Measurements from ENCODE around the gene DNAJC7. TPM values are rescaled to one million over a fixed set of nuclear protein-coding genes. Genes with fewer than 3 reads are reported as not detected.

Gene DNAJC7
- total RNA-seq, 1 experiment from 2014 or later, result 72.0 TPM

DNA sequence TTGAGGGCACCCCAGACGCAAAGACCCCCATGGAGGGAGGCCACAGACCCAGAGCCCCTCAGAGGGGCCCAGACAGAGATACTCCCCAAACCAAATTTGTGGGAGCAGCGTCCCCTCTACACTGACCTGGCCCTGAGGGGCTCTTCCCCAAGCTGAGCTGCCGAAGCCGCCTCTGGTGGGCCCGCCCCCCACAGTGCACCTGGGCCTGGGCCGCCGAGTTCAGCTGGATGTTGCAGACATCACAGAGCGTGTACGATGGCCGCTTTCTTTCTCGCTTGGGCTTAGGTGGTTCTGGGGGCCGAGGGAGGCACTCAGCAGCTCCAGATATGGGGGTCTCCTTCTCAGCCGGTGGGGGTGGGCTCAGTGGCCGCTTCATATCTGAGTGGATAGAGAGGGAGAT lies 45.4 kb upstream of the DNAJC7 start:
- TF ChIP-seq SIN3A (IDR thresholded peaks at IDR 0.05; ENCODE audit: borderline replicate concordance, insufficient read depth, low read depth, low read length), result no peak
- TF ChIP-seq, protein P1, sequence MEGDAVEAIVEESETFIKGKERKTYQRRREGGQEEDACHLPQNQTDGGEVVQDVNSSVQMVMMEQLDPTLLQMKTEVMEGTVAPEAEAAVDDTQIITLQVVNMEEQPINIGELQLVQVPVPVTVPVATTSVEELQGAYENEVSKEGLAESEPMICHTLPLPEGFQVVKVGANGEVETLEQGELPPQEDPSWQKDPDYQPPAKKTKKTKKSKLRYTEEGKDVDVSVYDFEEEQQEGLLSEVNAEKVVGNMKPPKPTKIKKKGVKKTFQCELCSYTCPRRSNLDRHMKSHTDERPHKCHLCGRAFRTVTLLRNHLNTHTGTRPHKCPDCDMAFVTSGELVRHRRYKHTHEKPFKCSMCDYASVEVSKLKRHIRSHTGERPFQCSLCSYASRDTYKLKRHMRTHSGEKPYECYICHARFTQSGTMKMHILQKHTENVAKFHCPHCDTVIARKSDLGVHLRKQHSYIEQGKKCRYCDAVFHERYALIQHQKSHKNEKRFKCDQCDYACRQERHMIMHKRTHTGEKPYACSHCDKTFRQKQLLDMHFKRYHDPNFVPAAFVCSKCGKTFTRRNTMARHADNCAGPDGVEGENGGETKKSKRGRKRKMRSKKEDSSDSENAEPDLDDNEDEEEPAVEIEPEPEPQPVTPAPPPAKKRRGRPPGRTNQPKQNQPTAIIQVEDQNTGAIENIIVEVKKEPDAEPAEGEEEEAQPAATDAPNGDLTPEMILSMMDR (IDR thresholded peaks at IDR 0.05), result no peak
- TF ChIP-seq POLR2AphosphoS5 (IDR thresholded peaks at IDR 0.05; ENCODE audit: low read depth, low read length), result no peak
- no peak for TF ChIP-seq TCF7L2 (IDR thresholded peaks at IDR 0.05; ENCODE audit: low read depth, low read length)
- TF ChIP-seq, protein P2, sequence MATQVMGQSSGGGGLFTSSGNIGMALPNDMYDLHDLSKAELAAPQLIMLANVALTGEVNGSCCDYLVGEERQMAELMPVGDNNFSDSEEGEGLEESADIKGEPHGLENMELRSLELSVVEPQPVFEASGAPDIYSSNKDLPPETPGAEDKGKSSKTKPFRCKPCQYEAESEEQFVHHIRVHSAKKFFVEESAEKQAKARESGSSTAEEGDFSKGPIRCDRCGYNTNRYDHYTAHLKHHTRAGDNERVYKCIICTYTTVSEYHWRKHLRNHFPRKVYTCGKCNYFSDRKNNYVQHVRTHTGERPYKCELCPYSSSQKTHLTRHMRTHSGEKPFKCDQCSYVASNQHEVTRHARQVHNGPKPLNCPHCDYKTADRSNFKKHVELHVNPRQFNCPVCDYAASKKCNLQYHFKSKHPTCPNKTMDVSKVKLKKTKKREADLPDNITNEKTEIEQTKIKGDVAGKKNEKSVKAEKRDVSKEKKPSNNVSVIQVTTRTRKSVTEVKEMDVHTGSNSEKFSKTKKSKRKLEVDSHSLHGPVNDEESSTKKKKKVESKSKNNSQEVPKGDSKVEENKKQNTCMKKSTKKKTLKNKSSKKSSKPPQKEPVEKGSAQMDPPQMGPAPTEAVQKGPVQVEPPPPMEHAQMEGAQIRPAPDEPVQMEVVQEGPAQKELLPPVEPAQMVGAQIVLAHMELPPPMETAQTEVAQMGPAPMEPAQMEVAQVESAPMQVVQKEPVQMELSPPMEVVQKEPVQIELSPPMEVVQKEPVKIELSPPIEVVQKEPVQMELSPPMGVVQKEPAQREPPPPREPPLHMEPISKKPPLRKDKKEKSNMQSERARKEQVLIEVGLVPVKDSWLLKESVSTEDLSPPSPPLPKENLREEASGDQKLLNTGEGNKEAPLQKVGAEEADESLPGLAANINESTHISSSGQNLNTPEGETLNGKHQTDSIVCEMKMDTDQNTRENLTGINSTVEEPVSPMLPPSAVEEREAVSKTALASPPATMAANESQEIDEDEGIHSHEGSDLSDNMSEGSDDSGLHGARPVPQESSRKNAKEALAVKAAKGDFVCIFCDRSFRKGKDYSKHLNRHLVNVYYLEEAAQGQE (IDR thresholded peaks at IDR 0.05; ENCODE audit: insufficient read depth in 1 of 2, low read depth in 2 of 2, low read length in 1 of 2), result no peak
- CTCF ChIA-PET, result no interaction called here

DNA sequence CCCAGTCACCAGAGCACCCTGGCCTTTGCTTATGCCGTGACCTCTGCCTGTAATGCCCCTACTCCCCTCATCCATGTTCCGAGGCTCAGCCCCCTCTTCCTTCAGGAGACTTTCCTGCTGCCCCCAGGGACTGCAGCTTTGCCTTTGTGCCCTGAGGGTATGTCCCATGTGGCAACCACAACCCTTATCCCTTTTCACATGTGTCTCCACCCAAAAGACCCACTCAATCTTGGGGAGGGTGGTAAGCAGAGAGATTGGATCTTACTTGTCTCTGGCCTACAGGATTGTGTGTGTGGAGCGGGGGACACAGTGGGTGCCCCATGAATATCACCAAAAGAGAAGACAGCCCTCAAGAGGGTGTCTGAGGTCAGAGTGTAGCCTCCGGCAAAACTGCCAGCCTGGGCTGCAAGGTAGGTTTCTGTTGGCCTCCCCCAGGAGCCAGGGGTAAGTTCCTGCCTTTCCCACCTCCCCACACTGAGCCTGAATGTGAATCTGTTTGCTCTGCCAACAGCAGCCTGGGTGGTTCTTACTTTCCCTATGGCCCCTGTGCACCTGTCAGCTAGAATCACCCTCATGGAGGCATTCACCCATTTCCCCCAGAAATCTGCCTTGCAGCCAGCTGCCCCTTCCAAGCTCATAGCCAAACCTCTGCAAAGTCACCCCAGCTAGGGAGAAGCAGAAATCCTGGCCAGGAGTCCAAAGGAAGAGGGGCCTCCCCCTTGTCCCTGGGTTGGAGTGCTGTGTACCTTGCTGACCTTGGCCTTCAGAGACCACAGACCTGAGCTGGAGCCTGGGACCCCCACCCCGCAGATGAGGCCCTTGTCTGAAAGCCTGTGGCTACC lies 44.6 kb upstream of the DNAJC7 start:
- Histone ChIP-seq H3K36me3 (ENCODE audit: control insufficient read depth, insufficient read depth, low read length) (no peaks in the 10 kb centered on the region), H3K27ac (ENCODE audit: low read length) (0 out of 2 replicates have a peak overlapping the region, but pooled peaks have one; percentile 12), H3K4me3 (ENCODE audit: low read depth in 2 of 2, low read length in 2 of 2) (no peak overlapping the region), H3K4me1 (ENCODE audit: control insufficient read depth, insufficient read depth, low read length) (peaks cover 6% of the 10 kb centered on the region; the same call in 1 of the 2 replicates), H3K27me3 (ENCODE audit: control insufficient read depth, insufficient read depth, low read length) (no peaks in the 10 kb centered on the region), H3K9me3 (ENCODE audit: control insufficient read depth, insufficient read depth, low read depth, low read length) (no peaks in the 10 kb centered on the region)
- DNase-seq (ENCODE audit: low read depth, low spot score), result no peak
- no peak for ATAC-seq
- POLR2A ChIA-PET, result no interaction called here
- in situ Hi-C loops (cut with HindIII; ENCODE audit: low pct_unique_long_range_greater_than_20kb, low sequenced_read_pairs) (no loop called here), intact Hi-C loops (cut with micrococcal nuclease; ENCODE audit: unreplicated experiment) (no loop called here)
- BruUV-seq (replicated peaks), result no TSS peak
- TF ChIP-seq POLR2AphosphoS5 (IDR thresholded peaks at IDR 0.05; ENCODE audit: low read depth, low read length), result no peak
- TF ChIP-seq, protein P1 (IDR thresholded peaks at IDR 0.05), result no peak
- TF ChIP-seq SIN3A (IDR thresholded peaks at IDR 0.05; ENCODE audit: borderline replicate concordance, insufficient read depth, low read depth, low read length), result no peak
- CTCF ChIA-PET, result no interaction called here

More for the DNA sequence above, 45.4 kb upstream of the DNAJC7 start:
- no peaks in the 10 kb centered on the region for H3K36me3 ChIP-seq (ENCODE audit: control insufficient read depth, insufficient read depth, low read length)
- POLR2A ChIA-PET, result no interaction called here
- intact Hi-C loops (cut with micrococcal nuclease; ENCODE audit: unreplicated experiment) (no loop called here), in situ Hi-C loops (cut with HindIII; ENCODE audit: low pct_unique_long_range_greater_than_20kb, low sequenced_read_pairs) (no loop called here)
- H3K27me3 ChIP-seq (ENCODE audit: control insufficient read depth, insufficient read depth, low read length), result no peaks in the 10 kb centered on the region
- BruUV-seq (replicated peaks), result no TSS peak
- H3K9me3 ChIP-seq (ENCODE audit: control insufficient read depth, insufficient read depth, low read depth, low read length), result no peaks in the 10 kb centered on the region
- no peak for DNase-seq (ENCODE audit: low read depth, low spot score)
- no peak overlapping the region for H3K27ac ChIP-seq (ENCODE audit: low read length)
- no peak overlapping the region for H3K4me3 ChIP-seq (ENCODE audit: low read depth in 2 of 2, low read length in 2 of 2)
- H3K4me1 ChIP-seq (ENCODE audit: control insufficient read depth, insufficient read depth, low read length), result peaks cover 6% of the 10 kb centered on the region; the same call in 1 of the 2 replicates
- no peak for ATAC-seq
